GM12878 (cell line): ENCODE measurements around the gene PXMP2.

Source experiments
- CHD4 ChIP-seq: fragments of 200-600 bp; sonication (generic); IDR thresholded peaks from 2 replicates; pipeline ENCODE4 v1.6.1; 2016; ENCODE audit warnings: mild to moderate bottlenecking
- EP300 ChIP-seq, 2 experiments: fragments of 150-350 bp in 1 of 2; IDR thresholded peaks; 2 replicates each; pipeline ENCODE4 v1.6.1; 2011 to 2012; ENCODE audit warnings: low read depth in 2 of 2, low read length in 2 of 2, borderline replicate concordance in 1 of 2, improper control_type of control experiment in 1 of 2, inconsistent platforms in 1 of 2; ENCODE audit not compliant: control insufficient read depth in 1 of 2
- IRF5 ChIP-seq: fragments of 450-650 bp; IDR thresholded peaks from 2 replicates; pipeline ENCODE4 v1.6.1; 2017; ENCODE audit warnings: borderline replicate concordance
- JUND ChIP-seq: IDR thresholded peaks from 2 replicates; pipeline ENCODE4 v1.6.1; 2012; ENCODE audit warnings: low read depth, mild to moderate bottlenecking, low read length, improper control_type of control experiment, moderate library complexity
- PML ChIP-seq: IDR thresholded peaks from 2 replicates; pipeline ENCODE4 v1.6.1; 2012; ENCODE audit warnings: low read length, inconsistent platforms
- POLR2AphosphoS5 ChIP-seq: IDR thresholded peaks from 2 replicates; pipeline ENCODE4 v1.6.1; 2011; ENCODE audit warnings: mild to moderate bottlenecking, low read length, inconsistent platforms
- SP1 ChIP-seq: IDR thresholded peaks from one replicate; pipeline ENCODE4 v1.6.1; 2011; ENCODE audit warnings: low read depth, low read length
- ZNF274 ChIP-seq: IDR thresholded peaks from one replicate; pipeline ENCODE4 v1.8.0; 2011; ENCODE audit not compliant: insufficient read length, insufficient read depth
- TF ChIP-seq, protein P1 (sequence below): fragments of 450-650 bp; IDR thresholded peaks from 2 replicates; pipeline ENCODE4 v1.6.1; 2016; ENCODE audit warnings: mild to moderate bottlenecking

DNA sequence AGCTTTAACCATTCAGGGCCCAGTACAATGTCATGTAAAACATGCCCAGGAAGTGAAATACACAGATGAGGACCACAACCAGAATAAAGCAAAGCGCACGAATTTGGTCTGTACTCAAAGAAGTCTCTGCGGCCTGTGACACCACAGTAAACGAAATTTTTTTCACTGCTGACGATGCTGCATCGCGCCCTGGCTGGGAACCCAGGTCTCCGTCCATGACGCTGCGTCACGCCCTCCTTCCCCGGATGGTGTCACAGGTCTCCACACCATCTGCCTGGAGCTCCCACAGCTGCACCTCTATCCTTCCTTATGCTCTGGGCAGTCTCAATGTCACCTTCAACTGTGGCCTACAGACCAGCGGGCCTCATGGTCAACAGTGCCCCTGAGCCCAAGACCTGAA is 56.4 kb downstream of the PXMP2 start:
- no peak for TF ChIP-seq EP300 (IDR thresholded peaks at IDR 0.05; ENCODE audit: borderline replicate concordance in 1 of 2, control insufficient read depth in 1 of 2, low read depth in 2 of 2, low read length in 2 of 2)
- TF ChIP-seq PML, result no peak
- TF ChIP-seq POLR2AphosphoS5, result no peak
- no peak for TF ChIP-seq ZNF274
- TF ChIP-seq, protein P1, sequence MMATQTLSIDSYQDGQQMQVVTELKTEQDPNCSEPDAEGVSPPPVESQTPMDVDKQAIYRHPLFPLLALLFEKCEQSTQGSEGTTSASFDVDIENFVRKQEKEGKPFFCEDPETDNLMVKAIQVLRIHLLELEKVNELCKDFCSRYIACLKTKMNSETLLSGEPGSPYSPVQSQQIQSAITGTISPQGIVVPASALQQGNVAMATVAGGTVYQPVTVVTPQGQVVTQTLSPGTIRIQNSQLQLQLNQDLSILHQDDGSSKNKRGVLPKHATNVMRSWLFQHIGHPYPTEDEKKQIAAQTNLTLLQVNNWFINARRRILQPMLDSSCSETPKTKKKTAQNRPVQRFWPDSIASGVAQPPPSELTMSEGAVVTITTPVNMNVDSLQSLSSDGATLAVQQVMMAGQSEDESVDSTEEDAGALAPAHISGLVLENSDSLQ, result no peak
- no peak for TF ChIP-seq SP1
- TF ChIP-seq IRF5, result no peak
- no peak for TF ChIP-seq CHD4
- no peak for TF ChIP-seq JUND
